ENCODE results near the gene NINJ1.

The NINJ1 gene

DNA sequence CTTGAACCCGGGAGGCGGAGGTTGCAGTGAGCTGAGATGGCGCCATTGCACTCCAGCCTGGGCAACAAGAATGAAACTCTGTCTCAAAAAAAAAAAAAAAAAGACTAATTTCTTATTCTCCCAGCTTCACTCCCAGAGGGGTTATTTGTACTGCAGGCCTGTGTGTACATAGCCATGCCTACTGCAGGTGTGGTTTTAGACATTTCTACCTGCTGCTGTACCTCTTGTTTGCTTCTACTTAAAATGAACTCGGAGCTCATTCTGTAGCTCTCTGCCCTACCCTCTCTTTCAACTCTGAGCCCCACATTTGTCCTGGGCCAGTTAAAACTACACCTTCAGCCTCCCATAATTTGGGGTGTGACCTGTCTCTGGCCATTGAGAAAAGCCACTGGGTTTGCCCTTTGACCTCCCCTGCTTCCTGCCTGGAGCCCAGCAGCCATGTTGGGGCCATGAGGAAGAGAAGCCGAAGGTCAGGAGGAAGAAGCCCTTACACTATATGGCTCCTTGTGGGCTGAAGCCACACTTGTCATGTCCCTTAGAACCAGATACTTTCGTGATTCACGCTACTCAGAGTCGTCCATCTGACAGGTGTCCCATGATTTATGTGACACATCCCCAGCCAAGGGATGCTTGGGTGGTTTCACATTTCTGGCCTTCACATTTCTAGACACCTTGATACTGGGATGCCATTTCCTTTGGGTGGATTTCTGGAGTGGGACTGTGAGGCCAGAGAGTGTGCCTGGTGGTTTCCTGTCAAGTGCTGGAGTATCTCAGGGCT lies 47.4 kb downstream of the NINJ1 start:
- DNase-seq = no peak

DNA sequence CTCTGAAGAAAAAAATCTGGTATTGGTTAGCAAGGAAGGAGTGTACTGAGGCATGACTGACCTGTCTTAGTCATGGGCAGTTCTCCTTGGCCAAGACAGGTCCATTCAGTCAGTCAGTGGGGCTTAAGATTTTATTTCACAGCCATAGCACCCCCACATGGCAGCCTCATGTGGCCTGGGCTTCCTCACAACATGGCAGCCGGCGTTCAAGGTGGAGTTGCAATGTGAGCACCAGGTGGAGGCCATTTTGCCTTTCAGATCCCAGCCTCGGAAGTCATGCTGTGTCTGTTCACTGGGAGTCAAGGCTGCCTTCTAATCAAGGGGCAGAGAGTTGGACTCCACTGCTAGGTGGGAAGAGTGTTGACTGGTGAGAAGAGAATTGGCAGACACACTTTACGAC lies 48.4 kb downstream of the NINJ1 start:
- DNase-seq = no peak

DNA sequence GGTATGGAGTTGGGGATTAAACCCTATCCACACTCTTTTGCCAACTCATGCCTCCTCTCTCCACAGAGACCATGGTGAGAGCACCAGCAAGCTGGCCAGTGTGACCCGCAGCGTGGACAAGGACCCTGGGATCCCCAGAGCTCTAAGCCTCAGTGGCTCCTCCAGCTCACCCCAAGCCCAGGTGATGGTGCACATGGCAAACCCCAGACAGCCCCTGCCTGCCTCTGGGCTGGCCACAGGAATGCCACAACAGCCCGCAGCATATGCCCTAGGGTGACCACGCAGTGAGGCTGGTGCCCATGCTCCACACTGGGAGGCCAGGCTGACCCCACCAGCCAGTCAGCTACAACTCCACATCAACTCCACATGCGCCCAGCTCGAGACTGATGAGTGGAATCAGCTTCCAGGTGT lies 49.6 kb downstream of the NINJ1 start:
- DNase-seq = no peak

DNA sequence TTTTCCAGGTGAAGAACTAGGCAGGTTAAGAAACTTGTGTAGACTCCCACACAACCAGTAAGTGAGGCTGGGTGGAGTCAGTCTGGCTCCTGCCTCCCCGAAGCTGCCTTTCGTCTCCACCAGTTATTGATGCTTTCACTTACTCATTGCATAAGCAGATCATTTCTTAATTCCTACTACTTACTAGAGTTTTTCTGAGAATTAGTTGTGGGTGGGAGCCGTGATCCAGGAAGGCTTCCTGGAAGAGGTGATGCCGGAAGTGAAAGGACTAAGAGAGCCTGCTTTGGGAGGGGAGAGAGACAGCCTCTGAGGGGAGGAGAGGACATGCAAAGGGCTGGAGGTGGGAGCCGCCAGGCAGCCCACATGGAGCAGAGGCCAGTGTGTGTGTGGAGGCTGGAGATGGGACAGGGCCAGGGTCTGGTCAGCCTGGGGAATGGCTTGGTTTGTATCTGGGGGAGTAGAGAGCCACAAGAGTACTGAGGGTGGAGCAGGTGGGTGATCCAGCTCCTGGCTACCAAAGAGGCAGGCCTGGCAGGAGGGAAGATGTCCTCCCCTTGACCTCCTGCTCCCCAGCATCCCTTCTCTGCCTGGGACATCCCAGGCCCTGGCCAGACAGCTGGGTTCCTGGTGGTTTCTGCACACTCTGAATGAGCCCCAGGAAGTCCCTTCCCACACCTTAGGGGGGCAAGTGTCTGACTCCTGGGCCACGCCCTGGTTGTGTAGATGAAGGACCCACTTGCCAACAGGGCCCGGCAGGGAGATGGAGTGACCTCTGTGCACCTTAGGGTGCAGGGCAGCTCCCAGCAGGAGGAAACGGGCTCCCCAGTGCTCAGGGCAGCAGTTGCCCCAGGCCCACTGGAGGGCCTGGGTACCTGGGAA lies 50.2 kb downstream of the NINJ1 start:
- DNase-seq = no peak

DNA sequence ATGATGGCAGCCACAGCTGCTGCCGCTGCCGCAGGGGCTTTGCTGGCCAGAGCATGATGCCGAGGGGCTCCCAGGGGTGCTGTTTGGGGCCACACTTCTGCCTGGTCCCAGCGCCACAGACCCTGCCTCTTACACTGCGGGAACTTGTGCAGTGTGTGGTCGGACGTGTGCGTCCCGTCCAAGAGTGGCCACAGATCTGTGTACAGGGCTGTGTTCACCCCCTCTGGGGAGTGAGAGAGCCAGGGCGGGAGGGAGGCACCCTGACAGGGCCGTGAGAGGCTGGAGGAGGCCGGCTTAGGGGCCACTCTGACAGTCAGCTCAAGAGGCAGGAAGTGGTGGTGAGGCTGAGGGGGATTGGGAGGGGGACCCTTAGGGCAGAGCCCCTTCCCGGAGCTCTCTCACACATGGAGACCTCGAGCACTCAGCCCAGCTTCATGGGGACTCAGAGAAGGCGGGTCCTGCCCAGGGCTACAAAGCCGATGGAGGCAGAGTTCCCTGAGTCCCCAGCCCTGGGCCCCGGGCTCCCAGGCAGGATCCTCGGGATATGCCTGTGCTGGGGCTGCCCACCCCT lies 51.1 kb downstream of the NINJ1 start:
- no peak for DNase-seq

DNA sequence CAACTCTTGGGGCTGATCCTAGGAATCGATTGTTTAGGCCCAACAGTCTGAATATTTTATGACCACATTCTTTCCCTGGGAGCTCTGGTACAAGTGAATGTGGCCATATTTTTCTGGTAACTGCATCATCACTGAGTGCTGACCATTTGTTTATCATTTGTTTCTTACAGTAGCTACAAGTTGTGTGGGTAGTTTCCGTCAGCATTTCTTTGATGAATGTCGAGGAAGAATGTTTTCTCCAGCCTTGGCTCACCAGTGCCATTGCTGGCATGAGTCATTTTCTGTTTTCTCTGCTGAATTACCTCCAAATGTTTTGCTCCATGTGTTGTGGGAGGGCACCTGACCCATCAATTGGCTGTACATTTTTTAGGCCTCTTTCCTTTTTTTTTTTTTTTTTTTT lies 52.1 kb downstream of the NINJ1 start:
- DNase-seq = no peak

DNA sequence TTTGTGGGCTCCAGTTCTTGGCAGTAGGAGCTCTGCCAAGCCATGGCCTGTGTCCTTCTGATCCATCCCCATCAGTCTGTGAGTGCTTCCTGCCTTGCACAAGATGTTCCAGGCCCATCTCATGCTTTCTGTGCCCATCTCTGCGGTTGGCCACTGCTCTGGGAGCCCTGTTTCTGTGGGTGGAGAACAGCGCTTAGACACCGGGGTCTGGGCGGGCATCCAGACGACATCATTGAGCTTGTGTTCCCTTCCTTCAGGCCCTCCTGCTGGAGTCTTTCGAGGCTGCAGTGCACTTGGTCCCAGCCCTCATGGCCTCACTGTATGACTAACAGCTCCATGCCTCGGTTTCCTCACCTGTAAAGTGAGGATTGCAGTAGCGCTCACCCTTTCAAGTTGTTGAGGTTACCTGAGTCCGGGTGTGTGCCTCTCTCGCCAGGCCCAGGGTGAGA lies 52.9 kb downstream of the NINJ1 start:
- no peak for DNase-seq

DNA sequence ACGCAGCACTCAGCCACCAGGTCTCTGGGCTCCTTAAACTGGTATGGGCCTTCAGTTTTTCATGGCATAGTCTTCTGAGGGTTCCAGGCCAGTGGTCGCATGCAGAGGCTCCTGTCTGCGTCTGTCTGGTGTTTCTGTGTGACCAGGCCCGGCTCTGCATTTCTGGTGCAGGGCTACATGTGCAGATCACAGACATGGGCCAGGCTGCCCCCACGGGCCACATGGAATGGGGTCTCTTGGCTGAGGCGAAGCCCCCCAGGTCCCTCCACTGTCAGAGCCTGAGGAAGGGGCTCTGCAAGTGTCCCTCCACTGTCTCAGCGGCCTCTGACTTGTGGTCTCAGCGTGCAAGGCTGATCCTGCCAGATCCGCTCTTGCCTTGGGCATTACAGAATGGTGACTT lies 53.6 kb downstream of the NINJ1 start:
- no peak for DNase-seq

DNA sequence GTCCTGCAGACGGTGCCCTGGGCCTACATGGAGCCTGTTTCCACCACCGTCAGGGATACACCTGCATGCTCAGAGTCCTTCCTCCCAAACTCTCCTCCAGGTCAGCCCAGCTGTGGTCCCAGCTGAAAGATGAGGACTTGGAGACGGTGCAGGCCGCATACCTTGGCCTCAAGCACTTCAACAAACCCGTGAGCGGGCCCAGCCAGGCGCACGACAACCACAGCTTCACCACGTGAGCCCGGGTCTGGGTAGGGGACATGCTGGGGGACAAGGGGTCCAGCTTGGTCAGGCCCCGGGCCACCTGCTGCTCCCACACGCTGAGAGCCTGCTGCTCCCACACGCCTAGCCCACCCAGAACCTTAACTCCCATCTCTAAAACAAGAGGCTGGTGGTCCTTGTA lies 54.7 kb downstream of the NINJ1 start:
- no peak for DNase-seq

DNA sequence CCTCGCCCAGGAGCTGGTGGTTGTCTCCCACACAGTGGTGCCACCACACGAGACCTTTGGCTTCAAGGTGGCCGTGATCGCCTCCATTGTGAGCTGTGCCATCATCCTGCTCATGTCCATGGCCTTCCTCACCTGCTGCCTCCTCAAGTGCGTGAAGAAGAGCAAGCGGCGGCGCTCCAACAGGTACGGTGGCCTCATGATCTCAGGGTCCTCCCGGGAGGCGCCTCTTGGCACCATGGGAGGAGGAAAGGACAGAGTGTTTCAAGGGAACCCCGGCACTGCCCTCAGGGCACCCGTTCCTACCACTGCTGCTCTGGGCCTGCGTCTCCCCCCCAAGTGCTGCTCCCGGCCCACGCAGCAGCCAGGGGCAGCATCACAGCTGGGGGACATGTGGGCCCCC lies 56.2 kb downstream of the NINJ1 start:
- DNase-seq = no peak

DNA sequence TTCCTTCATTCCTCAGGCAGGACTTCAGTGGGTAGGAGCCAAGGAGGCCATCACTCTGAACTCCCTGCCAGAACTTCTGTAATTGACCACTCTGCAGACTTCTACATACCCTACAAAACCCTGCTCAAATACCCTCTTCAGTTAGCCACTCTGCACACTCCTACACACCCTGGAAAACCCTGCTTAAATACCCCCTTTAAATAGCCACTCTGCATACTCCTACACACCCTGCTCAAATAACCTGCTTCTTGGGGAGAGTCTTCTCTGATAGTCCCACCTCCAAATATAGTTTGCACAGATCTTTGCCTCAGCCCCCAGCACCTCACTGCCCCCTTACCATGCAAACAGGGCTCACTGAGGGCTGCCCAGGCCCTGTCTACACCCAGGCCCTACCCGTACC lies 56.7 kb downstream of the NINJ1 start:
- no peak for DNase-seq

DNA sequence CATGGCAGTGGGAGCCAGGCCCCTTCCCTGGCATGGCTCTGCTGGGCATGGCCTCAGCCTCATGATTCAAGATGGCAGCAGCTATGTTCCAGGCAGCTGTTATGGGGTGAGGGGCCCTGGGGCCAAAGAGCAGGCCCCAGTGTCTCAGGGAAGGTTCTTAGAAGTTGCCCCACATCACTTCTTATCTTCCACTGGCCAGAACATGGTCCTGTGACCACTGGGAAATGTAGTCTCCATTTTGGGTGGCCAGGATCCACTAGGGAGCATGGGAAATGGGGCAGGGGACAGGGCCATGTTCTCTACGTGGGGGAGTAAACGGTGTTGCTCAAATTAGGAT lies 57.3 kb downstream of the NINJ1 start:
- DNase-seq = no peak

DNA sequence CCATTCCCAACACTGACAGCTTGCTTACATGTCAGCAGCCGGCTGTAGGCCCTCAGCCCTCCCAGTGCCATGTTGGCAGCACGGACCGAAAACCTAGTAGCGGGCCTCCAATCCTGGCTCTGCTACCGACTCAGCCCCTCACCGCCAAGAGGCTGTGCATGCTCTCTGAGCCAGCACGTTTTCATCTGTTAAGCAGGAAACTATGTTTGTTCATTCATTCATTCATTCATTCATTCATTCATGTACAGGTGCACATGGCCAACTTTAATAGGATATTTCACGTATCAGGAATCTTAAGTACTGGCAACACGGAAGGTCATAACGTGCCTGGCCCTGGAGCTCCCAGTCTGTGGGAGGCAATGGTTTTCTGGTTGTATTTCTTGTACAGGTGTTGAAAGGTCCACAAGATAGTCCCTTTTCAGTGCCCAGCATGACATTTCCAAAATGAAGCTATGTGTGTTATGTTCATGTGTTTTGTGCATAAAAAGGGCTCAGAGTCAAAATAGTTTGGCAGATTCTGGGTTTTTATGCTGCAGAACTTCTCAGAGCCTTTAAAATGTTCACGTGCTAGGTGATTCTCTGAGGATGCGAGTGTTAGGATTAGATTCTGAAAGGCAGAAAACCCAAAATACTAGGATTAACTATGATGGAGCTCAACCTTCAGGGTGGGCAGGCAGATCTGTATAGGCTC lies 57.8 kb downstream of the NINJ1 start:
- no peak for DNase-seq

DNA sequence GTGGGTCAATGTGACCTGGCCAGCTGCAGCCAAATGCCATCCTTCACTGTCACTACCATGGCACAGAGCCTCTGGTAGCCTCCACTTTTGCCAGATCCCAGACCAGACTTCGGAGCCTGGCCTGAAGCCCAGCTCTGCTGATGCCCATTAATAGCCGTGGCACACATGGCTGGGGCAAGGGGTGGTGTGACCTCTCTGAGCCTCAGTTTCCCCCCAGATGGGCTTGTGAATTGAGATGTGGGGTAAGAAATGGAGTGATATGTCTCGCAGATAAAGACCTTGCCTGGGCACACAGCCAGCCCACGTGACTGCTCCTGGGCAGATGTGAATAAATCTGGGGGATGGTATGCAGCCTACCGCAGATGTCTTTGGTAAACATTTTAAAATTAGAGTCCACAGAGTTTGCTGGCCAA lies 61.7 kb downstream of the NINJ1 start:
- DNase-seq = peak; percentile 55

Measured in NCI-H1092 treated with DMSO at 0.1 percent for 48 hours (cell line).